Measurements from ENCODE around the gene TBX21. TPM values are rescaled to one million over a fixed set of nuclear protein-coding genes. Genes with fewer than 3 reads are reported as not detected.

TBX21 gene
- total and polyA plus RNA-seq, 9 of the 15 experiments (the other 6 are each of a cell fraction or from before 2014, with no cell fraction given) = 0.07 TPM; not detected in 8

GRCh38 chr17:47735139-47735464, 2.1 kb downstream of the TBX21 start:
- POLR2A ChIA-PET = interaction anchor here (0.7 kb wide), 3 partner anchors 10 to 58 kb away, joined by 3 to 4 read pairs (median 3); no protein-coding TSS in a partner anchor
- no peak overlapping the region for H3K9ac ChIP-seq (ENCODE audit: insufficient read depth in 1 of 2, low read depth in 2 of 2, low read length in 2 of 2)
- no peak for FAIRE-seq
- H3K27me3 ChIP-seq (ENCODE audit: control insufficient read depth in 2 of 2, insufficient read depth in 2 of 2, low read length in 2 of 2) = peaks cover 16 to 47% of the 10 kb centered on the region in 2 experiments
- H3K4me2 ChIP-seq (ENCODE audit: insufficient read depth, low read length) = no peak overlapping the region
- H2AFZ ChIP-seq (ENCODE audit: low read depth, low read length) = no peak overlapping the region
- H4K20me1 ChIP-seq (replicated peaks; ENCODE audit: control insufficient read depth, insufficient read depth, low read length) = peaks cover 13% of the 10 kb centered on the region; the same call in 1 of the 2 replicates
- TF ChIP-seq POLR2AphosphoS5 (IDR thresholded peaks at IDR 0.05; ENCODE audit: control insufficient read depth, insufficient read depth, low read depth, low read length) (no peak), RB1 (IDR thresholded peaks at IDR 0.05; ENCODE audit: low read depth) (no peak), CBX1 (IDR thresholded peaks at IDR 0.05; ENCODE audit: low read depth) (no peak), DEAF1 (CRISPR knock-in tag; IDR thresholded peaks at IDR 0.05) (no peak), TEAD1 (CRISPR knock-in tag; IDR thresholded peaks at IDR 0.05) (no peak), ZNF41 (CRISPR knock-in tag; conservative IDR thresholded peaks at IDR 0.05) (no peak), XRCC4 (IDR thresholded peaks at IDR 0.05; ENCODE audit: extremely low read depth, insufficient read depth, insufficient read length) (no peak), ARID3A (IDR thresholded peaks at IDR 0.05; ENCODE audit: borderline replicate concordance, low read depth, low read length) (no peak), ATF1 (CRISPR knock-in tag; IDR thresholded peaks at IDR 0.05) (no peak), ATF1 (tag; IDR thresholded peaks at IDR 0.05) (no peak), ZNF354B (CRISPR knock-in tag; IDR thresholded peaks at IDR 0.05) (no peak), CBFB (CRISPR knock-in tag; IDR thresholded peaks at IDR 0.05) (no peak), CCNT2 (IDR thresholded peaks at IDR 0.05; ENCODE audit: borderline replicate concordance, extremely low read depth, insufficient read length, low read depth, low read length) (no peak), ZNF766 (CRISPR knock-in tag; conservative IDR thresholded peaks at IDR 0.05) (no peak), NFATC3 (IDR thresholded peaks at IDR 0.05) (no peak), ZNF232 (CRISPR knock-in tag; IDR thresholded peaks at IDR 0.05) (no peak), KDM4B (IDR thresholded peaks at IDR 0.05; ENCODE audit: borderline replicate concordance in 2 of 2, low read depth in 1 of 2) (no peak), CREB3 (tag; conservative IDR thresholded peaks at IDR 0.05; ENCODE audit: low read depth) (no peak)
- CTCF ChIA-PET (ENCODE audit: low intra/inter-chr PET ratio) = no interaction called here
- H3K4me3 ChIP-seq = no peak overlapping the region
- in situ Hi-C loops (cut with MboI) (no loop called here), intact Hi-C loops (cut with micrococcal nuclease) (no loop called here)
- H3K9me1 ChIP-seq (ENCODE audit: control insufficient read depth, insufficient read depth, low read length) = no peaks in the 10 kb centered on the region
- DNase-seq (ENCODE audit: extremely low read depth in 1 of 4, low spot score in 3 of 4) = no peak
- no peaks in the 10 kb centered on the region for H3K36me3 ChIP-seq (ENCODE audit: control insufficient read depth, insufficient read depth, low read length)
- no peak for ATAC-seq
- no peaks in the 10 kb centered on the region for H3K79me2 ChIP-seq (ENCODE audit: control insufficient read depth, insufficient read depth, low read length)
- BruUV-seq (replicated peaks) = no TSS peak
- H3K27ac ChIP-seq (ENCODE audit: extremely low read depth, low read depth, low read length) = no peak overlapping the region
- no peaks in the 10 kb centered on the region for H3K9me3 ChIP-seq (replicated peaks; ENCODE audit: control insufficient read depth, insufficient read depth, low read depth, low read length)
- 11% methylated on average over 3 of the region's 3 CpGs for WGBS (ENCODE audit: insufficient coverage, low coverage, missing lambda C conversion rate)
- H3K4me1 ChIP-seq (replicated peaks in 1 of 2; ENCODE audit: control insufficient read depth in 2 of 2, insufficient read depth in 2 of 2, low read length in 2 of 2) = peaks cover 0 to 12% of the 10 kb centered on the region in 2 experiments; a peak in 2 of 5 replicates

All from K562 (cell line).